NB4 (cell line): ENCODE data around the gene CRADD.

Source experiments
- MYC ChIP-seq: IDR thresholded peaks from 2 replicates; pipeline ENCODE4 v1.6.1; 2011; ENCODE audit warnings: low read depth, low read length
- POLR2A ChIP-seq: IDR thresholded peaks from 2 replicates; pipeline ENCODE4 v1.6.1; 2011; ENCODE audit warnings: mild to moderate bottlenecking; ENCODE audit not compliant: insufficient read length; ENCODE audit errors: extremely low read depth
- TF ChIP-seq, protein P1 (sequence below): IDR thresholded peaks from one replicate; pipeline ENCODE4 v1.5.1; 2012; ENCODE audit warnings: low read depth, low read length

GRCh38 chr12:93808169-93808899 is 131.2 kb downstream of the CRADD start:
- TF ChIP-seq, protein P1, sequence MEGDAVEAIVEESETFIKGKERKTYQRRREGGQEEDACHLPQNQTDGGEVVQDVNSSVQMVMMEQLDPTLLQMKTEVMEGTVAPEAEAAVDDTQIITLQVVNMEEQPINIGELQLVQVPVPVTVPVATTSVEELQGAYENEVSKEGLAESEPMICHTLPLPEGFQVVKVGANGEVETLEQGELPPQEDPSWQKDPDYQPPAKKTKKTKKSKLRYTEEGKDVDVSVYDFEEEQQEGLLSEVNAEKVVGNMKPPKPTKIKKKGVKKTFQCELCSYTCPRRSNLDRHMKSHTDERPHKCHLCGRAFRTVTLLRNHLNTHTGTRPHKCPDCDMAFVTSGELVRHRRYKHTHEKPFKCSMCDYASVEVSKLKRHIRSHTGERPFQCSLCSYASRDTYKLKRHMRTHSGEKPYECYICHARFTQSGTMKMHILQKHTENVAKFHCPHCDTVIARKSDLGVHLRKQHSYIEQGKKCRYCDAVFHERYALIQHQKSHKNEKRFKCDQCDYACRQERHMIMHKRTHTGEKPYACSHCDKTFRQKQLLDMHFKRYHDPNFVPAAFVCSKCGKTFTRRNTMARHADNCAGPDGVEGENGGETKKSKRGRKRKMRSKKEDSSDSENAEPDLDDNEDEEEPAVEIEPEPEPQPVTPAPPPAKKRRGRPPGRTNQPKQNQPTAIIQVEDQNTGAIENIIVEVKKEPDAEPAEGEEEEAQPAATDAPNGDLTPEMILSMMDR: no peak
- no peak for TF ChIP-seq POLR2A
- TF ChIP-seq MYC: no peak
